HG02759 (cell line): Measurements from ENCODE around the gene CHAD.

ENCODE experiments used
- ATAC-seq: cut with Tn5 transposase; IDR thresholded peaks from one replicate; pipeline ENCODE4 v1.9.1; 2021; ENCODE audit warnings: mild to moderate bottlenecking, moderate library complexity; ENCODE audit not compliant: unreplicated experiment

Gene CHAD

GRCh38 chr17:50458701-50459676 lies 9.7 kb downstream of the CHAD start:
- ATAC-seq, result no peak

GRCh38 chr17:50458270-50458669 lies 10.4 kb downstream of the CHAD start:
- ATAC-seq, result no peak

DNA sequence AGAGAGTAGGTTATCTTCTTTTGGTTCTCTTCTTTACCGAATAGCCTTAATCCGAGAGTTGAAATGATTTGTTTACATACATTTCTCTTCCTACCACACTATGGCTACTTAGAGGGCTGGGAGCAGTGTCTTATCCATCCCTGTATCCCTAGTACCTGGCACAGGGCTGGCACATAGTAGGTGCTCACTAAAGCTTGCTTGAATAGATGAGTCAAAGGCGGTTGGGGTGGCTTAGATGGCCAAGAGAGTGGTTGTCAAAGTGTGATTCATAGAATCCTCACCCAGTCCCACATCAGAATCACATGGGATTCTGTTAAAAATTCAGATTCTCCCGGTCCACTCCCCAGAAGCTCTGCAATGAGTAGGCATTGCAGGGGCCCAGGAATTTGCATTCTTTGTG lies 11.1 kb downstream of the CHAD start:
- ATAC-seq, result no peak

DNA sequence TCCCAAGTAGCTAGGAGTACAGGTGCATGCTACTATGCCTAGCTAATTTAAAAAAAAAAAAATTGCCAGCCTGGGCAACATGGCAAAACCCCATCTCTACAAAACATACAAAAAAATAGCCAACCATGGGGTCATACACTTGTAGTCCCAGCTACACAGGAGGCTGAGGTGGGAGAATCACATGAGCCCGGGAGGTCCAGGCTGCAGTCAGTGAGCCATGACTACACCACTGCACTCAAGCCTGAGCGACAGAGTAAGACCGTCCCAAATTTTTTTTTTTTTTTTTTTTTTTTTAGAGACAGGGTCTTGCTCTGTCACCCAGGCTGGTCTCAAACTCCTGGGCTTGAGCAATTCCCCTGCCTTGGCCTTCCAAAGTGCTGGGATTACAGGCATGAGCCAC lies 14.8 kb downstream of the CHAD start:
- no peak for ATAC-seq

DNA sequence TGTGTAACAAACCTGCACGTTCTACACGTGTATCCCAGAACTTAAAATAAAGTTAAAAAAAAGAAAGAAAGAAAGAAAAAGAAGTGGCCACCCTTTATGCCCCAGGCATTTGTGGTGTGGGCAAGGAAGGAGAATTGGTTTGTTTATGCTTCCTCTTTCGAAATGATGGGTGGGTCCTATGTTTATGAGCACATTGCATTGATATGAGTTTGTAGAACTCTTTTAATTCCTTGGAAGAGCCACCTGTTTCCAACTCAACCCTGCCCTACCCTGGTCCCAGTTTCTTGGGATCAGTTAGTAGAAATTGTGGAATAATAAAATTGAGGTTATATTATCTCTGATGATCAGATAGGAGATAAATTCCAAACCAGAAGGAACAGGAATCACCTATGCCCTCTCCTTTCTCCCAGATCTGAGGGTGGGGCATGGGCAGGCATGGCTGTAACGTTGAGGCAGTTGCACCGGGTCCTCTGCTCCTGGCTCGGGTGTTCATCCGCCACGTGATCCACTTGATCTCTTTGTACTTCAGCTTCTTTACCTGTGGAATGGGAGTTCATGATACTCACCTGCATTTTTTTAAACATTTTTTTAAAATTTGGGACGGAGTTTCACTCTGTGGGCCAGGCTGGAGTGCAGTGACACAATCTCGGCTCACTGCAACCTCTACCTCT lies 15.9 kb downstream of the CHAD start:
- ATAC-seq, result no peak

- ATAC-seq, result no peak
These were observed 16.6 kb downstream of the CHAD start for GRCh38 chr17:50451943-50452629.

- no peak for ATAC-seq
These were observed 20.0 kb downstream of the CHAD start for GRCh38 chr17:50448643-50449042.

- ATAC-seq, result no peak
These were observed 20.6 kb downstream of the CHAD start for GRCh38 chr17:50447870-50448595.

DNA sequence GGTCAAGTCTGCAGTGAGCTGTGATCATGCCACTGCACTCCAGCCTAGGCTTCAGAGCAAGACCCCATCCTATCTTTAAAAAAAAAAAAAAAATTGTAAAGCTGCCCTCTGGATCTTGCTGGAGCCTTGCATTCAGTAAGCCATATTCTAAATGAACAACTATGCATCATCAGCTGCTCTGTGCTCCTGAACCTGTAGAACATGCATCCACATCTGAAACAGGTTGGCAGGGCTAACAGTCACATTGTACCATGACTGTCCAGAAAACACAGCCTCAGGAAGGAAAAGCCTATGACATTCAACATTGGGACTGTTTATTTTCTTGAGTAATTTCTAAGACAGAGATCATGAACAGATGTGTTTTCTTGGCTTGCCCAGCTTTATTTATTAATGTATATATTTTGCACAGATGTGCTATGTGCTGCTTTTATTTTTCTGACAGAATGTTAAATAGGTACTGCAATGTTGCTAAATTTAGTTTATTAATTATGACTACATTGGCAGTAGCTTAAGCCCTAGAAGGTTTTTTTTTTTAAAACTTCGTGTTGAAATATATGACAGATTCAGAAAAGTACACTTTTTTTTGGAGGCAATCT lies 22.9 kb downstream of the CHAD start:
- no peak for ATAC-seq

GRCh38 chr17:50444841-50445715 lies 23.6 kb downstream of the CHAD start:
- no peak for ATAC-seq

GRCh38 chr17:50443505-50443974 lies 25.1 kb downstream of the CHAD start:
- no peak for ATAC-seq

DNA sequence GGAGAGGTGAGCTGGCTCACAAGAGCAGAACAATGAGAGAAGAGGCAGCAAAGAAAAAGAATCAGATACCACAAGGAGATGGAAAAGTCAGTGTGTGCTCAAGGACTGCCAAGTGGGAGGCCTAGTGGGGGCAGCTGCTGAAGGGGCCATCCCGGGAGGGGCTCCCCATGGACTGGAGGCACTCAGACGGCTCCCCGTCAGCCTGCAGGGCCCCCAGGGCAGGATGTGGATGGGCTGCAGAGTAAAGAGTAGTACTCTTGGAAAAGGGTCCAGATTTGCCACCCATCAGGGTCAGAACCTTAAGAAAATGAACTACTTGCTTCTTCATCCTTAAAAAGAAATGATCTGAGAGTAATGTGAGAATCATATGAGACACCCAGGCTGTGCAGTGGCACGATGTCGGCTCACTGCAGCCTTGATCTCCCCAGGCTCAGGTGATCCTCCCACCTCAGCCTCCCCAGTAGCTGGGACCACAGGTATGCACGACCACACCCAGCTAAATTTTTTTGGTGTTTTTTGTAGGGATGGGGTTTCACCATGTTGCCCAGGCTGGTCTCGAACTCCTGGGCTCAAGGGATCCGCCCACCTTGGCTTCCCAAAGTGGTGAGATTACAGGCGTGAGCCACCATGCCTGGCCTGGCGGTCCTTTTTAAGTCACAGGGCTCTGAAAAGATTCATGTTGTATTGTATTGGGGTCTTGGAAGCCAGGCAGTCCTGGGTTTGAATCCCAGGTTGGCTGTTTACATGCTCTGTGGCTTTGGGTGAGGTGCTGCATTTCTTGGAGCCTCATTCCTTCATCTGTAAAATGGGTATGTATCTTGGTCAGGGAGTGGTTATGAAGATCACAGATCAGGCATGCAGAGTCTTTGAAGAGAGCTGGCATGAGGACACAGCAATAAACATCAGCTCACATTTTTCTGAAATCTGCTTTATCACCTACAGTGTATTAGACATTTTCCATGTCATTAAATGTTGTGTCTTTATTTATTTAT lies 27.5 kb downstream of the CHAD start:
- no peak for ATAC-seq

GRCh38 chr17:50440172-50440837 lies 28.4 kb downstream of the CHAD start:
- ATAC-seq, result no peak

DNA sequence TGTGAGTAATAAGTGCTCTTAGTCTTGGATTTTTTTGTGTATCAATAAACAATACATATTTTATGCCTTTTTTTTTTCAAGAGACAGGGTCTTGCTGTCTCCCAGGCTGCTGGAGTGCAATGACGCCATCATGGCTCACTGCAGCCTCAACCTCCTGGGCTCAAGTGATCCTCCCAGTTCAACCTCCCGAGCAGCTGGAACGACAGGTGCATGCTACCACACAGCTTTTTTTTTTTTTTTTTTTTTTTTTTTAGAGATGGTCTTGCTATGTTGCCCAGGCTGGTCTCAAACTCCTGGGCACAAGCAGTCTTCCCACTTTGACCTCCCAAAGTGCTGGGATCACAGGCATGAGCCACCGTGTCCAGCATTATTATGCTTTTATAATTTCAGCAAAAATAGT lies 29.7 kb downstream of the CHAD start:
- no peak for ATAC-seq

DNA sequence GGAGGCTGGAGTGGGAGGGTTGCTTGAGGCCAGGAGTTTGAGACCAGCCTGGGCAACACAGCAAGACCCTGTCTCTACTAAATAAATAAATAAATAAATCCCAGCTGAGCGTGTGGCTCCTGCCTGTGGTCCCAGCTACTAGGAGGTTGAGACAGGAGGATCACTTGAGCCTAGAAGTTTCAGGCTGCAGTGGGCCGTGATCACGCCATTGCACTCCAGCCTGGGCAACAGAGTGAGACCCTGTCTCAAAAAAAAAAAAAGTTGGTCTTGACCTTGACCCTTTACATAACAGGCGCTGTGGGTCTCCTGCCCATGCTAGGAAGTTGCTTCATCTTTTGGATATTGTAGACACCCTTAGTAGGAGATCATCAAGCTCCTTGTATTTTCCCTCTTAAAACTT lies 31.3 kb downstream of the CHAD start:
- ATAC-seq, result no peak

GRCh38 chr17:50432125-50432762 lies 36.4 kb downstream of the CHAD start:
- no peak for ATAC-seq
